ENCODE data around the gene EFR3B.
"Not testable (repeated sequence)": the region's sequence is repeated elsewhere in the genome, so short reads cannot be mapped to it uniquely, and the experiment has no call there.

EFR3B gene

GRCh38 chr2:25073914-25074313 lies 32.0 kb downstream of the EFR3B start:
- no peak for DNase-seq

DNA sequence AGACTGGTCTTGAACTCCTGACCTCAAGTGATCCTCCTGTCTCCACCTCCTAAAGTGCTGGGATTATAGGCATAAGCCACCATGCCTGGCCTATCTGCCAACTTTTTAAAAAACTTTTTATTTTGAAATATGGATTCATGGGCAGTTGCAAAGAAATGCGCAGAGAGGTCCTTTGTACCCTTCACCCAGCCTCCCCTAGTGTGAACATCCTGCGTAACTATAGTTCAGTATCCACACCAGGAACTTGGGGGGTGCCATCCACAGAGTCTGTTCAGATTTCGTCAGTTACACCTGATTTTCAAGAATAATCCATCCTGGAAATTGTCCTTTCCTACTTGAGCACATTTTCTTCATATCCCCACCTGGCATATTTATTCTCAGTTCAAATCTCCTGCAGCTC lies 33.0 kb downstream of the EFR3B start:
- DNase-seq, result no peak

- no peak for DNase-seq
Observed at GRCh38 chr2:25076749-25077148, 34.9 kb downstream of the EFR3B start.

GRCh38 chr2:25077789-25078169 lies 35.9 kb downstream of the EFR3B start:
- no peak for DNase-seq

GRCh38 chr2:25078170-25079049 lies 36.5 kb downstream of the EFR3B start:
- peak; percentile 28 for DNase-seq

- no peak for DNase-seq
Observed at GRCh38 chr2:25079050-25079635, 37.3 kb downstream of the EFR3B start.

- DNase-seq, result no peak
Observed at GRCh38 chr2:25081237-25081790, 39.4 kb downstream of the EFR3B start.

GRCh38 chr2:25082002-25082622 lies 40.2 kb downstream of the EFR3B start:
- DNase-seq, result no peak

DNA sequence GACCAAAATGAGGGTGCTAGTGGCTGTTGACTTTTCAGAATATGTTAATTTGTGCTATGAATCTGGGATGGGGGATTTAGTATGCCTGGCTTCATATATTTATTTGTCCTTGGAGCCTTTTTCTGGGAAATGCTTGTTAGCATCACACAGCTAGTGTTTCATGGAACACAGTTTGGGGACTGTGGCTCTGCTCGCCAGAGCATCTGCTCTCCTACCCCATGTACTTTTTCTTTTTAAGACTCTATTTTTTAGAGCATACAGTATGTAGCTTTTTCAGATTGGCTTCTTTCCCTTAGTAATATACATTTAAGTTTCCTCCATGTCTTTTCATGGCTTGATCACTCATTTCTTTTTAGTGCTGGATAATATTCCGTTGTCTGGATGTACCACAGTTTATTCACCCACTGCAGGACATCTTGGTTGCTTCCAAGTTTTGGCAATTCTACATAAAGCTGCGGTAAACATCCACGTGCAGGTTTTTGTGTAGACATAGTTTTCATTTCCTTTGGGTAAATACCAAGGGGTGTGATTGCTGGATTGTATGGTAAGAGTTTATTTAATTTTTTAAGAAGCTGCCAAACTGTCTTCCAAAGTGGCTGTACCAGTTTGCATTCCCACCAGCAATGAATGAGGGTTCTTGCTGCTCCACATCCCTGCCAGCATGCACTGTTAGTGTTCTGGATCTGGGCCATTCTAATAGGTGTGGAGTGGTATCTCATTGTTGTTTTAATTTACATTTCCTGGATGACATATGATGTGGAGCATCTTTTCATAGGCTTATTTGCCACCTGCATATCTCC lies 44.1 kb downstream of the EFR3B start:
- no peak for DNase-seq

- no peak for DNase-seq
Observed at GRCh38 chr2:25088817-25089516, 47.1 kb downstream of the EFR3B start.

GRCh38 chr2:25089605-25090315 lies 47.9 kb downstream of the EFR3B start:
- DNase-seq, result no peak

DNA sequence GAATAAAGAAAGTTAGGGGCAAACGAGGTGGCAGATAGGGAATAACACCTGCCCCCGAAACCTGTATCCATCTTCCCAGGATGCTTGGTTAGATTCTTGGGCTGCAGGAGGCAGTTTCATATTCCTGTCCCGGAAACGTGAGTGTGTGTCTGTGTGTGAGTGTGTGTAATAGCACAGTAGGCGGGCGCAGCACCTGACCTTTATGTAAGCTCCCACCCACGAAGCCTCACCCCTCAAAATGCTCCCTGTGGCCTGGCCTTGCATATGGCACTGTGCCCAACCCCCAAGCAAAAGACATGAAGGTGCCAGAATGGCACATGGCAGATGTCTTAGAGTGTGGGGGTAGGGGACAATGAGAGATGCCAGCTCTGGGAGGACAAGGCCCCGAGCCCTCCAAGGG lies 48.9 kb downstream of the EFR3B start:
- no peak for DNase-seq

DNA sequence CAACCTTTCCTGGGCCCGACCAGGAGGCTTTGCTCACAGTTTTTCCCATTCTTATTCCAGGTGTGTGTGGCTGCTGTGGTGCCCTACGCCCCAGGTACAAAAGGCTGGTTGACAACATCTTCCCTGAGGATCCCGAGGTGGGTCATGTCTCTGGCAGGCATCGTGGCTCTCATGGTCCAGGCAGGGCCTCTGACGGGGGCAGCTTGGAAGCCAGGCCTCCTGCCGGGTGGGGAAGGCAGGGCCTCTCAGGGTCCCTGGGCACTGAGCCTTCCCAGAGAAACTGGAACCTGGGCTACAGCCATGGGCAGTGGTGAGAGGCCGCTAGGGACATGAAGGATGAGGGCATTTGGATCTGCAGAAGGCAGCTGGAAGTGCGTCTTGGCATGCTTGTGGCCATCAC lies 49.4 kb downstream of the EFR3B start:
- DNase-seq, result no peak

DNA sequence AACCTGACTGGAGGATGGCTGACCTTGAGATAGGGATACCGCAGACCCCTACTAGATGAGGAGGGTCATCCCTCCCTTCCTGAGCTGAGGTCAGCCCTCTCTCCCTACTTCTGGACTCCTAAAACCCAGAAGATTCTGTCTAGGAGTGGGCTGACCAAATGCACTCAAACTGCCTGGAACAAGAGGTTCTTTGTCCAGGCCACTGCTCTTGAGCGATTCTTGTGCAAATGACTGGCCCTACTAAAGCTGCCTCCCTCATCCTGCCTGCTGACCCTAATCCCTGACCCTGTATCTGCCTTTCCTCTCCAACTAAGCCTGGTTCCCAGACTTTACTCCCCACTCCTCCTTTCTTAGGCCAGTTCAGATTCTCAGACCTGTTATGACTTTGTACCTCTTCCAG lies 56.2 kb downstream of the EFR3B start:
- no peak for DNase-seq

DNA sequence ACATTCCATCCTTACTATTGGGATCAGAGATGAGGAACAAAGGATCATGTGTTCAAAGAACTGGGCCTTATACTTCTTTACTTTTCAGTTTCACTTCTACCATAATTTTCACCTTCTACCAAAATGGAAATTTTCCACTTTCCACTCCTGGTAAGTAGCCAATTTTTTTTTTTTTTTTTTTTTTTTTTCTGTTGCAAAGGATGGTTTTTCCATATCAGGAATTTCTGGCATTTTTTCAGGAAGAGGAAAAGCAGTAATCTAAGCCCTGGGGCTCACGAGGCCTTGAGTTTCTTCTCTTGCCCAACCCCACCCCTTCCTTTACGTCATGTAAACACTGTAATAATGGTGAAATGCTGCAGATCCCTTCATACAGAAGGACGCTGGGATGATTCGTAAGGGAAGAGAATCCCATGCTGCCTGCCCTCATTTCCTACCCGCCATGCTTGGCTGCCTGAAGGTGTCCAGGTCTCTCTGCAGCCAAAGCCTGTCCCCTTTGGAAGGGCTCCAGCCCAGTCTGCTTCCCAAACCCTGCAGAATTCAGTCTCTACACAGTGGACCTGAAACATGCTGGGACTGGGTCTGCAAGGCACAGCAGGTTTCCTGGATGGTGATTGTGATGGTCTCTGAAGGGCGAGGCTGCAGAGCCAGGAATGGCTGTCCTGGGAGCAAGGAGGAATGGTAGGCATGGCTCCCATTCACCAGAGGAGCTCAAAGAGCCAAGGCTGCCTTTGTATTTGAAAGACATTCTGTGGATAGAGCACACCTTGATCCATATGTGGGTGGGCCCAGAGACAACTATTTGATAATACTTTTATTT lies 57.0 kb downstream of the EFR3B start:
- DNase-seq, result peak; percentile 61

DNA sequence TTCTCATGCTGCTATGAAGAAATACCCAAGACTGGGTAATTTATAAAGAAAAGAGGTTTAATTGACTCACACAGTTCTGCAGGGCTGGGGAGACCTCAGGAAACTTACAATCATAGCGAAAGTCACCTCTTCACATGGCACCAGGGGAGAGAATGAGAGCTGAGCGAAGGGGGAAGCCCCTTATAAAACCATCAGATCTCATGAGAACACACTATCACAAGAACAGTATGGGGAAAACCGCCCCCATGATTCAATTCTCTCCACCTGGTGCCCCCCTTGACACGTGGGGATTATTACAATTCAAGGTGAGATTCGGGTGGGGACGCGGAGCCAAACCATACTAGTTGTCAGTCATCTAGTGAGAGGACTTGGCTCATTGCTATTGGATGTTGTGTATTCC lies 60.5 kb downstream of the EFR3B start:
- DNase-seq, result not testable (repeated sequence)

DNA sequence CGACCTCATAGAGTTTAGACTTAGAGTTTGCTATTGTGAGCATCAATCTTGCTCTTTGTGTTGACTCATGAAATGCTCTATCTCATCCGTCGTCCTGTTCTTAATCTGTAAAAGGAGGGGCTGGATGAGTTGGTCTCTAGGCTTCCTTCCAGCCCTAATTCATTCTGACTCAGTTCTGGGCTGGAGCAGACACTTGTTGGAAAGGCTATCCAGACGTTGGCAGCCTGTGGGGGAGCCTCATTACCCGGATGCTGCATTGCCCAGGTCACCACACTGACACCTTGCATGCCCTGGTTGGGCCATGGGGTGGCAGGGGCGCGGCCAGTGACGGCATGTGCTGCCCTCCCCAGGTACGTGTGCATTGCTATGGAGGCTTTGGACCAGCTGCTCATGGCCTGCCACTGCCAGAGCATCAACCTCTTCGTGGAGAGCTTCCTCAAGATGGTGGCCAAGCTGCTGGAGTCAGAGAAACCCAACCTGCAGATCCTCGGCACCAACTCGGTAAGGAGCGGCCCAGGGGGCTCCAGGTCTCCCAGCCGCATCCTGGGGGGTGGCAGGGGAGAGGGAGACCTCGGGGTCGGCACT lies 61.5 kb downstream of the EFR3B start:
- DNase-seq, result peak; percentile 90

DNA sequence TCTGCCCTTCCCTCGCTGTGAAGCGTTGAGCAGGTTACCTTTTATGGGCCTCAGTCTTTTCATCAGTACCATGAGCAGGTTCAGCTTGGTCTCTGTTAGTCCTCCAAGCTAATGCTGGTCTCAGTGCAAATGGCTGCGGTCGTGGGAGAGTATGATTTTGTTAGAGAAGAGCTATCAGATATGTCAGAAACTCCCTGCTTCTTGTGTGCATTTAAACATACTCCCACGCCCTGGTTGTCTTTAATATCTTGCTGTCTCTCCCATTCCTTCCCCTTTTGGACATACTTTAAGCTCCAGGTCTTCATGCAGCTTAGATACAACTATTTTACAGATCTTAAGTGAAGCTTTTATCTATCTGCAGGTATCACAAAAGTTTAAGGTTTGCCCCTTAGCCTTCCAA lies 62.9 kb downstream of the EFR3B start:
- DNase-seq, result no peak

DNA sequence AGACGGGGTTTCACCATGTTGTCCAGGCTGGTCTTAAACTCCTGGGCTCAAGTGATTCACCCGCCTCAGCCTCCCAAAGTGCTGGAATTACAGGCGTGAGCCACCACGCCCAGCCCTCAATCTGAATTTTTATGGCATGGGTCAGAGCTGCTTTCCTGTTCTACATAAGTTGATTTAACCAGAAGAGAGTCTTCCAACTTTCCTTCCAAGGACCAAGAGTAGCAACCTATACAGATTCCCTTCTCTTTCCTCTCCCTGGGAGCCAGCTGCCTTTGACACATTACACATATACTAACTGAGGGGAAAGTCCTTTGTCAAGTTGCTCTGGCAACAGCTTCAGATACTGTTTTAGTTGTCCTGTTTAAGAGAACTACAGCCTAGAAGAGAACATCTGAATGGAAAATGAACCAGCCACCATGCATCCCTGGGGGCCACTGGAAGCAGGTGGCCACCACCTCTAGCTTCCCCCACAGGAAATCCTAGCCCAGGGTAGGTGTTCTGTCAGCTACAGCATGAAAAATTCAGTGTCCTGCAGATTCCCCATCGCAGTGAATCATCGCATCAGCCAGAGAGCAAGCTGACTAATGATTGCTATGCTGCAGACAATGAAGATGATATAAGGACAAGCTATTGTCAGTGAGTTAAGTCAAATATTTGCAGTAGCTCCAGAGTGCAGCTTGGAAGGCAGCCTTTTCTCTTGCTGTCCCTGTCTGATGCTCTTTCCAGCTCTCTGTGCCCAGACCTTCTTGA lies 63.6 kb downstream of the EFR3B start:
- DNase-seq, result peak; percentile 79

DNA sequence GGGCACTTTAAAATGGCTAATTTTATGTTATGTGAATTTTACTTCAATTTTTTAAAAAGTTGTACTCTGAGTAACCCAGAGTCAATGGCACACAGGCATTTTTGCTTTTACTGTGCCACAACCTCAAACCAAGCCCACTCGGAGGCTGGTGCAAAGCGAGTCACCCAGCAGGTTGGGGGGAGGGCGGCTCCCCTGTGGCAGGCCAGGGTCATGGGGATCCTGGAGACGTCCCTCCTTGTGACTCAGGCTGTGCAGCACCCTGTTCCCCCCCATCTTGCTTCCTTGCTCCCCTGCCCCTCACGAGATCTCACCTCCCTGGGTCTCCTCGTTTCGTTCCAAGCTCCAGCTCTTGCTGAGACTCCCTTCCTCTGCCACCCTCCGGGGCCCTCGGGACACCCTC lies 67.9 kb downstream of the EFR3B start:
- no peak for DNase-seq
